HepG2 (cell line): ENCODE measurements around the gene PLA2R1. TPM values are rescaled to one million over a fixed set of nuclear protein-coding genes. Genes with fewer than 3 reads are reported as not detected.

Experiments used
- ATAC-seq: fragments of 200-7000 bp; cut with Tn5 transposase; 3 replicates; pipeline ENCODE4 v1.9.1; 2020; ENCODE audit warnings: mild to moderate bottlenecking, moderate library complexity
- BruUV-seq: library from RNA; stranded (reverse); fragments of 400-500 nt; replicated peaks from 2 replicates; lab custom pipeline; 2021; lab: Mats Ljungman, UMichigan
- CTCF ChIA-PET: fragments of 300-600 bp; formaldehyde crosslinking; extraction: SDS; loops from one replicate; lab custom pipeline; 2021; ENCODE audit warnings: low total read pairs, inconsistent platforms, low intra/inter-chr PET ratio; lab: Yijun Ruan, JAX
- POLR2A ChIA-PET: fragments of 350-600 bp; sonication (Branson Sonifier 250); formaldehyde crosslinking; loops from one replicate; lab custom pipeline; 2020; ENCODE audit warnings: antibody characterized with exemption, inconsistent platforms; lab: Yijun Ruan, JAX
- DNase-seq: peaks from one replicate; pipeline ENCODE4 v3.0.0-alpha.2; 2015; ENCODE audit warnings: low spot score
- FAIRE-seq: peaks from 3 replicates; lab custom pipeline; 2011; peaks lifted over from hg19 to GRCh38; lab: Jason Lieb, UNC
- H2AFZ ChIP-seq: one replicate; pipeline ENCODE4 v1.6.1; 2011; ENCODE audit warnings: low read length, inconsistent platforms
- H3K27ac ChIP-seq: fragments of 300-600 bp; 3 replicates; pipeline ENCODE4 v1.8.0; 2011; ENCODE audit warnings: mixed run types, mild to moderate bottlenecking, mixed read lengths, low read length, inconsistent platforms; ENCODE audit not compliant: insufficient read depth; ENCODE audit errors: extremely low read length
- H3K27me3 ChIP-seq, 2 experiments: fragments of 200-600 bp in 1 of 2; 2 replicates in 1 of 2; 3 replicates in 1 of 2; pipeline versions ENCODE4 v1.6.0 to v1.8.0; 2011; ENCODE audit warnings: low read length in 2 of 2, mild to moderate bottlenecking in 2 of 2, moderate library complexity in 2 of 2, inconsistent platforms in 1 of 2; ENCODE audit not compliant: insufficient read depth in 2 of 2, control insufficient read depth in 1 of 2
- H3K36me3 ChIP-seq, 2 experiments: fragments of 200-600 bp in 1 of 2; replicated peaks in 1 of 2; 2 replicates in 1 of 2; 3 replicates in 1 of 2; pipeline versions ENCODE4 v1.5.1 to v1.8.0; 2011; ENCODE audit warnings: low read length in 2 of 2, inconsistent platforms in 1 of 2; ENCODE audit not compliant: insufficient read depth in 2 of 2, control insufficient read depth in 1 of 2
- H3K4me1 ChIP-seq: 2 replicates; pipeline ENCODE4 v1.5.1; 2012; ENCODE audit warnings: low read length, inconsistent platforms; ENCODE audit not compliant: insufficient read depth
- H3K4me2 ChIP-seq: 2 replicates; pipeline ENCODE4 v1.6.0; 2011; ENCODE audit warnings: low read depth, low read length, inconsistent platforms
- H3K4me3 ChIP-seq, 3 experiments: fragments of 200-600 bp in 1 of 3; sonication (generic), shearing (Covaris generic) in 1 of 3; replicated peaks in 1 of 3; 2 replicates each; pipeline ENCODE4 v1.5.1; 2011 to 2016; ENCODE audit warnings: low read length in 3 of 3, inconsistent platforms in 2 of 3, low read depth in 2 of 3, mild to moderate bottlenecking in 2 of 3, control low read depth in 1 of 3, mixed read lengths in 1 of 3; ENCODE audit not compliant: insufficient read depth in 1 of 3
- H3K79me2 ChIP-seq: one replicate; pipeline ENCODE4 v1.6.1; 2011; ENCODE audit warnings: low read length, inconsistent platforms; ENCODE audit not compliant: insufficient read depth
- H3K9ac ChIP-seq: 2 replicates; pipeline ENCODE4 v1.6.0; 2011; ENCODE audit warnings: mild to moderate bottlenecking, low read depth, low read length, inconsistent platforms; ENCODE audit not compliant: insufficient read depth
- H3K9me3 ChIP-seq: 2 replicates; pipeline ENCODE4 v1.5.1; 2012; ENCODE audit warnings: mild to moderate bottlenecking, low read length
- H4K20me1 ChIP-seq: 2 replicates; pipeline ENCODE4 v1.6.0; 2011; ENCODE audit warnings: inconsistent platforms, mild to moderate bottlenecking, low read length, moderate library complexity; ENCODE audit not compliant: insufficient read depth
- CREB1 ChIP-seq, 2 experiments: fragments of 450-650 bp in 1 of 2; IDR thresholded peaks; 2 replicates each; pipeline ENCODE4 v1.6.1; 2016 to 2017; ENCODE audit warnings: control low read depth in 1 of 2, mild to moderate bottlenecking in 1 of 2, missing compliant biosample characterization in 1 of 2, missing genetic modification characterization in 1 of 2
- ZNF337 ChIP-seq: sonication (generic); formaldehyde crosslinking; IDR thresholded peaks from 2 replicates; pipeline ENCODE4 v1.5.1; 2020; ENCODE audit warnings: missing genetic modification reagents, low read depth, mild to moderate bottlenecking, borderline replicate concordance
- ZNF7 ChIP-seq: IDR thresholded peaks from 2 replicates; pipeline ENCODE4 v1.6.1; 2016; ENCODE audit warnings: missing biosample characterization, missing genetic modification reagents
- whole genome bisulfite sequencing: methylation state at CpG from one replicate; pipeline ENCODE4 v1.1.6; 2017; ENCODE audit warnings: low lambda C conversion rate; 5-methylcytosine and 5-hydroxymethylcytosine counted together
- in situ Hi-C: cut with HindIII; loops from 2 replicates; pipeline ENCODE4 v1.10.0; 2017; ENCODE audit warnings: low pct_unique_long_range_greater_than_20kb; ENCODE audit not compliant: extremely low pct_ligation_motif_present
- intact Hi-C: fragments of 100-400 bp; cut with micrococcal nuclease; formaldehyde crosslinking; loops from one replicate; pipeline ENCODE4 v1.10.0; 2022; ENCODE audit not compliant: unreplicated experiment
- polyA plus RNA-seq, 8 experiments: library from polyadenylated mRNA; depleted of rRNA in 3 of 8; stranded (reverse) in 7 of 8; unstranded in 1 of 8; fragments of >200 nt; fragmentation: Illumina TruSeq in 4 of 8; extraction: Trizol in 4 of 8; gene quantifications; 2 replicates each; pipeline versions ENCODE4 v1.2.1 to v1.2.3, GENCODE V29; 2011 to 2016; ENCODE audit warnings: low read depth in 4 of 8, missing spikeins in 1 of 8, mixed read lengths in 1 of 8; ENCODE audit not compliant: insufficient read depth in 1 of 8
- total RNA-seq, 5 experiments: library from RNA; depleted of rRNA; stranded (reverse); fragments of >200 nt; fragmentation: Illumina TruSeq; extraction: Trizol; gene quantifications; 2 replicates each; pipeline ENCODE4 v1.2.3, GENCODE V29; 2016; ENCODE audit warnings: low read depth in 1 of 5

Gene PLA2R1
- total and polyA plus RNA-seq, 2 of the 13 experiments (the other 11 are each of a cell fraction or from before 2014, with no cell fraction given): not detected

- Histone ChIP-seq H3K36me3 (no peaks in the 10 kb centered on the region), H3K4me1 (no peaks in the 10 kb centered on the region), H2AFZ (no peak overlapping the region), H4K20me1 (no peaks in the 10 kb centered on the region), H3K4me2 (no peak overlapping the region), H3K4me3 (no peak overlapping the region), H3K9me3 (no peaks in the 10 kb centered on the region), H3K27me3 (peaks cover 0 to 4% of the 10 kb centered on the region in 2 experiments; a peak in 2 of 5 replicates), H3K9ac (no peak overlapping the region), H3K79me2 (no peaks in the 10 kb centered on the region), H3K27ac (no peak overlapping the region)
- no TSS peak for BruUV-seq
- FAIRE-seq (no peak), DNase-seq (no peak), ATAC-seq (no peak)
- CTCF ChIA-PET: no interaction called here
- no peak for TF ChIP-seq ZNF7 (CRISPR knock-in tag)
- TF ChIP-seq CREB1 (IDR thresholded peaks at IDR 0.05): peak; percentile 25; the same call in 1 of the 2 replicates
- no peak for TF ChIP-seq CREB1 (CRISPR knock-in tag; IDR thresholded peaks at IDR 0.05)
- POLR2A ChIA-PET: no interaction called here
- in situ Hi-C loops (no loop called here), intact Hi-C loops (no loop called here)
- 39% methylated on average over 4 of the region's 4 CpGs for WGBS
These were observed 73.9 kb downstream of the PLA2R1 start for GRCh38 chr2:159988412-159988970.

DNA sequence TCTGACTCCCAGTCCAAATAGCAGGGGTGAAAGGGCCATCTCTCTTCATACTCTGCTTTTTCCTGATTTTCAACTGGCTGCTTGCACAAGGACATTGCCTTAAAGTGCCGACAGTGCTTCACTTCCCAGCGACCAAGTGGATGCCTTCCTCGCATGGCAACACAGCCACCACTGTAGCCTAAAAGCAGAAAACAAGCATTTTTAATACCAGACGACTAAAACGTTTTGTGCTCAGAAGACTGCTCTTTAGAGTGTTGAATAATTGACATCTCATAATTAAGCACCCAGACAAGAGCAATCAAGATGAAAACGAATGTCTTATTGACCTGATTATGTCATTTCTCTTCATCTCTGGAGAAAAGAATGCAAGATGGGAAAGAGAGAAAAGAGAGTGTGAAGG, 75.2 kb downstream of the PLA2R1 start:
- DNase-seq: no peak
- no peak overlapping the region for H3K9ac ChIP-seq
- POLR2A ChIA-PET: no interaction called here
- H3K4me3 ChIP-seq: no peak overlapping the region
- H3K4me2 ChIP-seq: no peak overlapping the region
- no peak for TF ChIP-seq ZNF337 (CRISPR knock-in tag)
- TF ChIP-seq, all 625 proteins: peak for 0
- no peaks in the 10 kb centered on the region for H3K4me1 ChIP-seq
- intact Hi-C loops (no loop called here), in situ Hi-C loops (no loop called here)
- H3K27ac ChIP-seq: no peak overlapping the region
- H3K27me3 ChIP-seq: peaks cover 0 to 4% of the 10 kb centered on the region in 2 experiments; a peak in 2 of 5 replicates
- no peaks in the 10 kb centered on the region for H3K9me3 ChIP-seq
- ATAC-seq (no peak), FAIRE-seq (no peak)
- CTCF ChIA-PET: no interaction called here
- no peaks in the 10 kb centered on the region for H4K20me1 ChIP-seq
- 8% methylated on average over 6 of the region's 6 CpGs for WGBS
- no peaks in the 10 kb centered on the region for H3K36me3 ChIP-seq
- BruUV-seq: no TSS peak
- no peaks in the 10 kb centered on the region for H3K79me2 ChIP-seq
- no peak overlapping the region for H2AFZ ChIP-seq
